ENCODE measurements around the gene PLCL2. TPM values are rescaled to one million over a fixed set of nuclear protein-coding genes. Genes with fewer than 3 reads are reported as not detected.

PLCL2 gene
- total RNA-seq, 1 donor from 2014 or later, result 1.8 TPM

GRCh38 chr3:16935781-16936180 is 51.0 kb downstream of the PLCL2 start:
- DNase-seq (ENCODE audit: extremely low spot score, unreplicated experiment), result no peak
- no peaks in the 10 kb centered on the region for H3K4me1 Mint-ChIP-seq (ENCODE audit: unreplicated experiment)
- peaks cover 3% of the 10 kb centered on the region for H3K27me3 Mint-ChIP-seq (ENCODE audit: unreplicated experiment)
- no peak overlapping the region for H3K27ac Mint-ChIP-seq (ENCODE audit: unreplicated experiment)
- no peaks in the 10 kb centered on the region for H3K36me3 Mint-ChIP-seq (ENCODE audit: unreplicated experiment)
- no peak for TF ChIP-seq CTCF (IDR thresholded peaks at IDR 0.05)
- H3K4me3 Mint-ChIP-seq (ENCODE audit: unreplicated experiment), result no peak overlapping the region
- no peaks in the 10 kb centered on the region for H3K9me3 Mint-ChIP-seq (ENCODE audit: unreplicated experiment)

GRCh38 chr3:16936233-16936632 is 51.5 kb downstream of the PLCL2 start:
- no peaks in the 10 kb centered on the region for H3K4me1 Mint-ChIP-seq (ENCODE audit: unreplicated experiment)
- H3K27me3 Mint-ChIP-seq (ENCODE audit: unreplicated experiment), result peaks cover 3% of the 10 kb centered on the region
- TF ChIP-seq CTCF (IDR thresholded peaks at IDR 0.05), result no peak
- no peak overlapping the region for H3K4me3 Mint-ChIP-seq (ENCODE audit: unreplicated experiment)
- no peaks in the 10 kb centered on the region for H3K9me3 Mint-ChIP-seq (ENCODE audit: unreplicated experiment)
- no peak for DNase-seq (ENCODE audit: extremely low spot score, unreplicated experiment)
- H3K36me3 Mint-ChIP-seq (ENCODE audit: unreplicated experiment), result no peaks in the 10 kb centered on the region
- no peak overlapping the region for H3K27ac Mint-ChIP-seq (ENCODE audit: unreplicated experiment)

- no peak overlapping the region for H3K4me3 Mint-ChIP-seq (ENCODE audit: unreplicated experiment)
- peaks cover 3% of the 10 kb centered on the region for H3K27me3 Mint-ChIP-seq (ENCODE audit: unreplicated experiment)
- no peak for DNase-seq (ENCODE audit: extremely low spot score, unreplicated experiment)
- no peak for TF ChIP-seq CTCF (IDR thresholded peaks at IDR 0.05)
- no peaks in the 10 kb centered on the region for H3K4me1 Mint-ChIP-seq (ENCODE audit: unreplicated experiment)
- no peak overlapping the region for H3K27ac Mint-ChIP-seq (ENCODE audit: unreplicated experiment)
- H3K36me3 Mint-ChIP-seq (ENCODE audit: unreplicated experiment), result no peaks in the 10 kb centered on the region
- H3K9me3 Mint-ChIP-seq (ENCODE audit: unreplicated experiment), result no peaks in the 10 kb centered on the region
These were observed 52.0 kb downstream of the PLCL2 start for GRCh38 chr3:16936676-16937230.

GRCh38 chr3:16937326-16937845 is 52.6 kb downstream of the PLCL2 start:
- no peaks in the 10 kb centered on the region for H3K36me3 Mint-ChIP-seq (ENCODE audit: unreplicated experiment)
- DNase-seq (ENCODE audit: extremely low spot score, unreplicated experiment), result no peak
- H3K9me3 Mint-ChIP-seq (ENCODE audit: unreplicated experiment), result no peaks in the 10 kb centered on the region
- no peak overlapping the region for H3K27ac Mint-ChIP-seq (ENCODE audit: unreplicated experiment)
- no peaks in the 10 kb centered on the region for H3K4me1 Mint-ChIP-seq (ENCODE audit: unreplicated experiment)
- H3K27me3 Mint-ChIP-seq (ENCODE audit: unreplicated experiment), result peaks cover 3% of the 10 kb centered on the region
- H3K4me3 Mint-ChIP-seq (ENCODE audit: unreplicated experiment), result no peak overlapping the region
- no peak for TF ChIP-seq CTCF (IDR thresholded peaks at IDR 0.05)

GRCh38 chr3:16940769-16941700 is 56.3 kb downstream of the PLCL2 start:
- H3K4me1 Mint-ChIP-seq (ENCODE audit: unreplicated experiment), result peaks cover 5% of the 10 kb centered on the region
- H3K36me3 Mint-ChIP-seq (ENCODE audit: unreplicated experiment), result no peaks in the 10 kb centered on the region
- H3K27ac Mint-ChIP-seq (ENCODE audit: unreplicated experiment), result no peak overlapping the region
- no peak for TF ChIP-seq CTCF (IDR thresholded peaks at IDR 0.05)
- no peaks in the 10 kb centered on the region for H3K9me3 Mint-ChIP-seq (ENCODE audit: unreplicated experiment)
- no peak overlapping the region for H3K4me3 Mint-ChIP-seq (ENCODE audit: unreplicated experiment)
- H3K27me3 Mint-ChIP-seq (ENCODE audit: unreplicated experiment), result peaks cover 6% of the 10 kb centered on the region
- no peak for DNase-seq (ENCODE audit: extremely low spot score, unreplicated experiment)

Measured in osteocyte (in vitro differentiated cells).